ENCODE results near the gene RAD51B.

DNA sequence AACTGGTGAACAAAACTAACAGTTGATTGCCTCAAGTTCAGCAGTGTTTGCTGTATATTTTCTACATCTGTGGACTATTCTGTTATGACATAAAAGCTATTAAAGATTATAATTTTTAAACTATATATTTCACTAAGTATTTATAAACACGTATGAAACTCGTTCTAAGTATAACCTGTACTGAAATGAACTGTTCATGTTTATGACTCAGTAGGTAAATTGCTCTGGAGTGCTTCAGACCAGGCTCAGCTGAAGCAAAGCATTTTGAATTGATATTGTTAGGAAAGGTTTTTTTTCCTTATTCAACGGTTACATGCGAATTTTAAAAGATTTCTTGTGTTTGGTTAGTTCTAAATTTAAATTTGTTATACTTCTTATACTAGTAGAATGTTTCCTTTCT is 151.3 kb downstream of the RAD51B start:
- TF ChIP-seq, protein P1, sequence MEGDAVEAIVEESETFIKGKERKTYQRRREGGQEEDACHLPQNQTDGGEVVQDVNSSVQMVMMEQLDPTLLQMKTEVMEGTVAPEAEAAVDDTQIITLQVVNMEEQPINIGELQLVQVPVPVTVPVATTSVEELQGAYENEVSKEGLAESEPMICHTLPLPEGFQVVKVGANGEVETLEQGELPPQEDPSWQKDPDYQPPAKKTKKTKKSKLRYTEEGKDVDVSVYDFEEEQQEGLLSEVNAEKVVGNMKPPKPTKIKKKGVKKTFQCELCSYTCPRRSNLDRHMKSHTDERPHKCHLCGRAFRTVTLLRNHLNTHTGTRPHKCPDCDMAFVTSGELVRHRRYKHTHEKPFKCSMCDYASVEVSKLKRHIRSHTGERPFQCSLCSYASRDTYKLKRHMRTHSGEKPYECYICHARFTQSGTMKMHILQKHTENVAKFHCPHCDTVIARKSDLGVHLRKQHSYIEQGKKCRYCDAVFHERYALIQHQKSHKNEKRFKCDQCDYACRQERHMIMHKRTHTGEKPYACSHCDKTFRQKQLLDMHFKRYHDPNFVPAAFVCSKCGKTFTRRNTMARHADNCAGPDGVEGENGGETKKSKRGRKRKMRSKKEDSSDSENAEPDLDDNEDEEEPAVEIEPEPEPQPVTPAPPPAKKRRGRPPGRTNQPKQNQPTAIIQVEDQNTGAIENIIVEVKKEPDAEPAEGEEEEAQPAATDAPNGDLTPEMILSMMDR (IDR thresholded peaks at IDR 0.05; ENCODE audit: poor library complexity), result no peak
- TF ChIP-seq EZH2 (IDR thresholded peaks at IDR 0.05; ENCODE audit: borderline replicate concordance), result no peak

Measured in hepatocyte (in vitro differentiated cells).